GM03348 (cell line): Measurements from ENCODE around the gene RAB43.

ENCODE experiments used
- DNase-seq: peaks from one replicate; pipeline ENCODE4 v3.0.0; 2012; ENCODE audit warnings: low spot score

The RAB43 gene

GRCh38 chr3:129060276-129061022 lies 61.2 kb downstream of the RAB43 start, which contains the start of gene GP9:
GP9 (plus strand) TSS chr3:129060779; CDS start chr3:129061740, 961 bp downstream.
- no peak for DNase-seq

DNA sequence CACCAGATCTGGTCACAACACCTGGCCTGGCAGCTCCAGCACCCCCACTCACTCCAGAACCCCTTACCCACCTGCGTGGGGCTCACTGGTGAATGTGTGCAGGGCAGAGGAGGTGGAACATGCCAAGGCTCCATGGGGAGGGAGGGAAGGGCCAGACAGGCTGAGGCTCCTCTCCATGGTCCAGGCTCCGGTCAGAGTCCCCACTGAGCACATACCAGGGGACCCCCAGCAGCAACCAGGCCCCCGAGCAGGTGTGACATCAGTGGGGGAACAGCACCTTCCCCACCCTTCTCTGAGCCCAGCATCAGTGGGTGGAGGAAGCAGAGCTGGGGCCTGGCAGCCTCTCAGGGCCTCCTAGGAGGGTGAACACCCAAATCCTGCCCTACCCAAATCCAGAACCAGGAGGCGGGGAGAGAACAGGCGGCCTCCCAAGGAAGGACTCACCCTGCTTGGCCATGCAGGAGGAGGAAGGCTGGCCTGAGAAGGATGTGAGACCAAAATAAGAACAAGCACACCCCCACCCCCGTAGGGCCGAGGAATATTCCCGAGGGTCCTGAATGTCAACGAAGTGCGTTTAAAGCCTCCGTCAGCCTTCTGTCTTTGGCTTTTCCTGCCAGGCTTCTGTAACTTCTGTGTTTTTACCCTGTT lies 62.2 kb downstream of the RAB43 start:
- no peak for DNase-seq

DNA sequence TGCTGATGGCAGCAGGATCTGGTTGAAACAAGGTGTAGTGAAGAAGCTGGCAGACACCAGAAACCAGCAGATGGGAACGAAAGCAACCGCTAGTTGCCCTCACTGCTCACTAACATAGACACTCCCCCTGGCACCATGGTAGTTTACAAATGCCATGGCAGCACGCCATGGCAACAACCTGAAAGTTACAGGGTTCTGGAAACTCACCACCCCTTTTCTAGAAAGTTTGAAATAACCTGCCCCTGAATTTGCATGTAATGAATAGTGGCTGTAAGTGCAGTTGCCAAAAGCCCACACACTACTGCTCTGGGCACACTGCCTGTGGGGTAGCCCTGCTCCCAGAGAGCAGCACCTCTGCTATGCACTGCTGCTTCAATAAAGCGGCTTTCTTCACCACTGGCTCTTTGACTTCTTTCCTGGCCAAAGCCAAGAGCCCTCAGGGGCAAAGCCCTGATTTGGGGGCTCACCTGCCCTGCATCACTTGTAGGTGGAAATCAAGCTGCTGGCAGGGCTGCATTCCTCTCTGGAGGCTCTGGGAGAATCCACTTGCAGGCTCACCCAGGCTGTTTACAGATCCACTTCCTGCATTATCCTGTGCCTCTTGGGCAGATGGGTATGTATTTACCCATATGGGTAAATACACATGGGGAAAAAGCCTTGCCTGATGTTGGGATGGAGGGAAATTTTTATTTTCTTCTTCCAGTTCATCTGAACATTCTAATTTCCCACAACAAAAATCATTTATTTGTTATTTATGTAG lies 63.0 kb downstream of the RAB43 start:
- no peak for DNase-seq

GRCh38 chr3:129057249-129057648 lies 64.4 kb downstream of the RAB43 start:
- DNase-seq = no peak

DNA sequence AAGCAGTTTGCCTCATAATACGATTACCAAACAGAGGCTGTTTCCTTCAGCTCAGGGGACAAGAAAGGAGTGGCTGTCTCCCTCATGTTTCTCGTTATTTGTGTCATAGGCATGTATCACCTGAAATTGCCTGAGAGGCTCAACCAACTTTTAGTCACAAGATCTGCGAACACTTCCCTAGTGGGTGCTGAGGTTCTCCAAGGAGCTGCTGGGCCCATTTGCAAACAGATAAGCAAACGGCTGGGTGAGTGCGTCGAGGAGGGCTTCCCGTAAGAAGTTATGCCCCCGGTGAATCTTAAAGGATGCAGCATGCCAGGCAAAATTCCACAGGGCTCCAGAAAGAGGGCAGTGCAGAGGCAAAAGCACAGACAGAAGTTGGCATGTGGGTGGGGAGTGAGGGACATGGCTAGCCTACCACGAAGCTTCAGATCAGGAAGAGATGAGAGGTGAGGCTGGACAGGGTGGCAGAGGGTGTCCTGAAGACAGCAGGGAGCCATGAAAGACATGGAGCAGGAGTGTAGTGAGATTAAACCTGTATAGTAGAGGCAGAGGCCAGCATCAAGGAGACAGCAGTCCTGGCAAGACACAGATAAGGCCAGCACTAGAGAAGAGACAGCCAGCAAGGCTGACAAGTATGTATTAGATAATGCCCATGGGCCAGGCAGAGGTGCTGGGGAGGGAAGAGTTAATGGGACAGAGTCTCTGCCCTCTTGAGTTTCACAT lies 65.0 kb downstream of the RAB43 start:
- DNase-seq = no peak

- DNase-seq = no peak
These were observed 66.9 kb downstream of the RAB43 start for GRCh38 chr3:129054605-129055104.

- no peak for DNase-seq
These were observed 68.9 kb downstream of the RAB43 start for GRCh38 chr3:129052675-129053074.

- no peak for DNase-seq
These were observed 69.7 kb downstream of the RAB43 start for GRCh38 chr3:129051871-129052340.

- DNase-seq = no peak
These were observed 70.9 kb downstream of the RAB43 start for GRCh38 chr3:129050556-129051295.

DNA sequence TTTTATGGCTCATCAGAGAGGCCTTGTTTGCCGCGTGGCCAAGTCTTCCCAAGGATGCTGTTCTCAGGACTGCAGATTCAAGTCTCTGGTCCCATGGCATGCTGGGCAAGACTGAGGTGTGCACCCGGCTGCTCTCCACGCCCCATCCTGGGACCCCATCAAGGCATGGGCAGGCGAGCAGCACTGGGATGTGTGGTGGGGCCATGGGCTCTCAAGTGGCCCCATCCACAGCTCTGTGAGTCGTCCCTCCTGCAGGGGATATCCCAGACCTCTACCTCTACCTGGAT lies 74.1 kb downstream of the RAB43 start:
- no peak for DNase-seq

DNA sequence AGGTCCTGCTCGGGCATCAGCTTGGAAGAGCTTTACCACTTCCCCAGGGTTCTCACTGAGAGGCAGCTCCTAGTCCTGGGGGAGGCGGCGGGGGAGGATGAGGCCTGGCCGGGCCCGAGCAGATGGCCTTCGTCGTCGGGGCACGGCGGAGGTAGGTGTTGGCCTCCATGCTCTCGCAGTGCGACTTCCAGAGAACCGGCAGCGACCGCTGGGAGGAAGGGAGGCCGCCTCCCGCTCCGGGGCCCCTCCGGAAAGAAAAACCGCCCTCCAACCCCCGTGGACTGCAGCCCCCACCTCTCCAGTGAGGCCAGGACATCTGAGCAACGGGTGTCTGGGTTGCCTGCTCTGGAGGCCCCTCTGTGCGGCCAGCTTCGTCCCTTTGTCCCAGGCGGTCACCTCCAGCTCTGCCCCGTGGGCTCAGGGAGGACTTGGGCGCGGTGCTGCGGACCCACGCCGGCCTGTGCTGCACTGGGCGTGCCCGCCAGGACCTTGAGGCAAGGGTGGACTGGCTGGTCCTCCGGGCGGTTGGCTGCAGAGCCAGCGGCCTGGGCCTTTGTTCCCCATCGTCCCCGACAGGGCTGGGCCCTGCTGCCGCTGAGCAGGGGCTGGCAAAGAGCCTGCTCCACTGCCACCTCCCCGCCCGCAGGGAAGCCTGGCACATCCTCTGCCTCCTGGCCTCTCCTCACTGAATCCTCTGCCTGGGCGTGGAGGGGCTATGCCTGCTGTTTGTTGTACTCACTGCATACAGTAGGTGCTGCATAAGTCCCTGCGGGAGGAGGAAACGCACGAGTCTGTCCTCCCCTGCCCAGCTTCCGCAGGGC lies 74.7 kb downstream of the RAB43 start:
- DNase-seq = no peak

- no peak for DNase-seq
These were observed 75.4 kb downstream of the RAB43 start for GRCh38 chr3:129046037-129046731.

- no peak for DNase-seq
These were observed 75.9 kb downstream of the RAB43 start for GRCh38 chr3:129045675-129046036.

- DNase-seq = no peak
These were observed 80.9 kb downstream of the RAB43 start for GRCh38 chr3:129040579-129041300.

DNA sequence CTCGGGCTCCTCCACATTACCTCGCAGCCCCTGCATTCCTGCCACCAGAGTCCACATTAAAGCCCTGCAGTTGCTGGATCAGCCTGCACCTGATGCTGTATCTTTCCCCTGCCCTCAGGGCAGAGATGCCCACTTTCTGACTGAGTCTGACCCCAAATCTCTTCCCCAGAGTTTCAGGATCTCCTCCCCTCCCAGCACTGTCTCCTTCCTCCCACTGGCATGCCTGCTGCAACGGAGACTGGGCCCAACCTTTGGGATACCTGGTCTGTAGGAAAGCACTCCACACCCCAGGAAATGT lies 81.6 kb downstream of the RAB43 start:
- DNase-seq = no peak

- no peak for DNase-seq
These were observed 82.1 kb downstream of the RAB43 start for GRCh38 chr3:129039271-129040038.

DNA sequence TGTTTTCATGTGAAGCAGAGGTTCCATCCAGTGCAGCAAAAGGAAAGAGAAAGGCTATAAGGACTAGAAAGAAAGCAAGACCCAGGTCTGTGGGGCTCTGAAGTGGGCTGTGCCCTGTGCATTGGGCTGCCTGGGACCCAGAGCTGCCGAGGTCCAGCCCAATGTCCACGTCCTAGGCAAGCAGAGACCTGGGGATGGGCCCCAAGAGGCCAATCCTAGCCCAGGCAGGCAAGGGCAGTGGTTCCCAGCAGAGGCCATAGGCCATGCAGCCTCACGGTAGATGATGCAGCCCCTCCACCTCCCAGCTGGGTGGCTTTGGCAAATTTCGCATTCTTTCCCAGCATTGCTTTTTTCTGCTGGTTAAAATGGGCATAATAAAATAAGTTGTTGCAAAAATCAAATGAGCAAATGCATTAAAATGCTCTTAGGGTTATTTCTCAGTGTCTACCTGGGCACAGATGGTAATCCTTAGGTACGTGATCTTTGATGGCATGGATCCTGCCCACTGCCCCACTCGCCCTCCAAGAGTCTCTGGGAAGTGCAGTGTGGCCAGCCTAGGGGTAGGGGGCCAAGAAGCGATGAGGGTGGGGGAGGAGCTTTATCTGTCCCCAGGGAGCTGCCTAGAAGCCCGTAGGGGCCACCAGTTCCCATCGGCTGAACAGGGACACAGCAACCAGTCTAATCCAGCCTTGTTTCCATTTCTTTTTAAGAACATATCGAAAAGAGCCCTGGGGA lies 83.3 kb downstream of the RAB43 start:
- no peak for DNase-seq
